HS-5 (cell line): ENCODE measurements around the gene RAB27B.
A peak's percentile ranks its signal among the peaks of the same experiment; 100 is the strongest.
"Not testable (repeated sequence)": the region's sequence is repeated elsewhere in the genome, so short reads cannot be mapped to it uniquely, and the experiment has no call there.

Experiments used
- DNase-seq: peaks from one replicate; pipeline ENCODE4 v3.0.0-alpha.2; 2012; ENCODE audit warnings: low read depth

RAB27B gene

GRCh38 chr18:54815086-54815485 is 13.2 kb upstream of the RAB27B start:
- DNase-seq, result no peak

- not testable (repeated sequence) for DNase-seq
These were observed 7.4 kb upstream of the RAB27B start for GRCh38 chr18:54820785-54821275.

- DNase-seq, result peak; percentile 85
These were observed 5.1 kb upstream of the RAB27B start for GRCh38 chr18:54822872-54823845.

- no peak for DNase-seq
These were observed 3.5 kb upstream of the RAB27B start for GRCh38 chr18:54824761-54825160.

- no peak for DNase-seq
These were observed 2.5 kb upstream of the RAB27B start for GRCh38 chr18:54825601-54826344.

- no peak for DNase-seq
These were observed 709 bp downstream of the RAB27B start for GRCh38 chr18:54828986-54829385.

- DNase-seq, result no peak
These were observed 1.6 kb downstream of the RAB27B start for GRCh38 chr18:54829856-54830255.

- DNase-seq, result no peak
These were observed 2.0 kb downstream of the RAB27B start for GRCh38 chr18:54830260-54830659.

GRCh38 chr18:54830866-54831265 is 2.6 kb downstream of the RAB27B start:
- no peak for DNase-seq

GRCh38 chr18:54835944-54836343 is 7.7 kb downstream of the RAB27B start:
- no peak for DNase-seq

GRCh38 chr18:54843314-54843713 is 15.0 kb downstream of the RAB27B start:
- DNase-seq, result peak; percentile 9

- no peak for DNase-seq
These were observed 17.5 kb downstream of the RAB27B start for GRCh38 chr18:54845787-54846186.

GRCh38 chr18:54848121-54848520 is 19.8 kb downstream of the RAB27B start:
- no peak for DNase-seq

- DNase-seq, result no peak
These were observed 21.4 kb downstream of the RAB27B start for GRCh38 chr18:54849683-54850082.

GRCh38 chr18:54850598-54850997 is 22.3 kb downstream of the RAB27B start:
- no peak for DNase-seq

GRCh38 chr18:54852780-54853675 is 24.8 kb downstream of the RAB27B start:
- DNase-seq, result no peak

- DNase-seq, result not testable (repeated sequence)
These were observed 26.8 kb downstream of the RAB27B start for GRCh38 chr18:54855050-54855449.

- no peak for DNase-seq
These were observed 27.9 kb downstream of the RAB27B start for GRCh38 chr18:54856105-54856646.

GRCh38 chr18:54857499-54857898 is 29.2 kb downstream of the RAB27B start:
- DNase-seq, result no peak

GRCh38 chr18:54859667-54860421 is 31.6 kb downstream of the RAB27B start:
- DNase-seq, result no peak

GRCh38 chr18:54860941-54861340 is 32.7 kb downstream of the RAB27B start:
- no peak for DNase-seq
